PC-9 (cell line): ENCODE results near the gene TMEM119.

Experiments
- EZH2 ChIP-seq: fragments of 200-600 bp; sonication (generic); IDR thresholded peaks from 2 replicates; pipeline ENCODE4 v1.8.0; 2017; ENCODE audit warnings: antibody characterized with exemption, low read depth
- TF ChIP-seq, protein P1 (sequence below): fragments of 200-600 bp; sonication (generic); conservative IDR thresholded peaks from 2 replicates; pipeline ENCODE4 v1.6.1; 2017; ENCODE audit warnings: mixed run types, antibody characterized with exemption, mild to moderate bottlenecking, moderate library complexity

DNA sequence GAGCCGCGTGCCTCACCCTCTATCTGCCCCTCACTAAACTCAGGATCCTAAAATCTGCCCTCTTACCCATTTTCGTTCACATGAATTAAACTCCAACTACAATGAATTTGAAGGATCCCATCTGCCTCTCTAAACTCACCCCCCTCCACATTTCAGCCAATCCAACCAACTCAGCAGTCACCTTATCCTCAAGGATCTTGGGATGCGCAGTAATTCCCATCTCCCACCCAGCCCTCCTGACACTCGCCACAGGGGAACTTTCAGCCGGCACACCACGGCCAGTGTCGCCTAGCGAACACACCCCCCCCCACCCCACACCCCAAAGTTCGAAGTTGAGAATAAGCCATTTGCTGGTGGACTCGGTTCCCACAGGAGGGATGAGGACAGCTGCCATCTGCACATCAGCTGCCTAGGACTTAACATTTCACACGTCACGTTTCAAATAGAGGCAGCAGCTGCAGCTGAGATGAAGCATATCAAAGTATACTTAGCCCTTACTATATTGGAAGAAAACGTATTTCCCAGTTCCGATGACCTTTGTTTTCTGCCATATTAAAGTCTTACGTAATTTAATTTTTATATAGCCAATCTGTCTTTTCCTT is 44.5 kb upstream of the TMEM119 start:
- no peak for TF ChIP-seq EZH2
- TF ChIP-seq, protein P1, sequence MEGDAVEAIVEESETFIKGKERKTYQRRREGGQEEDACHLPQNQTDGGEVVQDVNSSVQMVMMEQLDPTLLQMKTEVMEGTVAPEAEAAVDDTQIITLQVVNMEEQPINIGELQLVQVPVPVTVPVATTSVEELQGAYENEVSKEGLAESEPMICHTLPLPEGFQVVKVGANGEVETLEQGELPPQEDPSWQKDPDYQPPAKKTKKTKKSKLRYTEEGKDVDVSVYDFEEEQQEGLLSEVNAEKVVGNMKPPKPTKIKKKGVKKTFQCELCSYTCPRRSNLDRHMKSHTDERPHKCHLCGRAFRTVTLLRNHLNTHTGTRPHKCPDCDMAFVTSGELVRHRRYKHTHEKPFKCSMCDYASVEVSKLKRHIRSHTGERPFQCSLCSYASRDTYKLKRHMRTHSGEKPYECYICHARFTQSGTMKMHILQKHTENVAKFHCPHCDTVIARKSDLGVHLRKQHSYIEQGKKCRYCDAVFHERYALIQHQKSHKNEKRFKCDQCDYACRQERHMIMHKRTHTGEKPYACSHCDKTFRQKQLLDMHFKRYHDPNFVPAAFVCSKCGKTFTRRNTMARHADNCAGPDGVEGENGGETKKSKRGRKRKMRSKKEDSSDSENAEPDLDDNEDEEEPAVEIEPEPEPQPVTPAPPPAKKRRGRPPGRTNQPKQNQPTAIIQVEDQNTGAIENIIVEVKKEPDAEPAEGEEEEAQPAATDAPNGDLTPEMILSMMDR: no peak
